Renal cortical epithelial cell (primary cell): ENCODE measurements around the gene ULK2. TPM values are rescaled to one million over a fixed set of nuclear protein-coding genes. Genes with fewer than 3 reads are reported as not detected.
"Not testable (repeated sequence)": the region's sequence is repeated elsewhere in the genome, so short reads cannot be mapped to it uniquely, and the experiment has no call there.

ENCODE experiments used
- DNase-seq: peaks from one replicate; pipeline ENCODE4 v3.0.0-alpha.2; 2011; ENCODE audit warnings: low read depth
- total RNA-seq: library from RNA; depleted of rRNA; stranded (reverse); fragments of >200 nt; gene quantifications from 2 replicates; pipeline ENCODE4 v1.2.3, GENCODE V29; 2014

The ULK2 gene
- total RNA-seq, 1 donor from 2014 or later = 18.0 TPM

GRCh38 chr17:19766421-19767270 is 101.1 kb downstream of the ULK2 start:
- no peak for DNase-seq

GRCh38 chr17:19766016-19766415 is 101.7 kb downstream of the ULK2 start:
- DNase-seq = no peak

- not testable (repeated sequence) for DNase-seq
Measured at GRCh38 chr17:19763991-19764390, 103.7 kb downstream of the ULK2 start.

GRCh38 chr17:19763416-19763815 is 104.3 kb downstream of the ULK2 start:
- DNase-seq = no peak

GRCh38 chr17:19762515-19762961 is 105.2 kb downstream of the ULK2 start:
- peak; percentile 21 for DNase-seq

- DNase-seq = no peak
Measured at GRCh38 chr17:19760746-19761145, 107.0 kb downstream of the ULK2 start.

- DNase-seq = no peak
Measured at GRCh38 chr17:19759568-19760549, 107.9 kb downstream of the ULK2 start.

GRCh38 chr17:19757536-19758180 is 110.1 kb downstream of the ULK2 start:
- no peak for DNase-seq

- no peak for DNase-seq
Measured at GRCh38 chr17:19756546-19756945, 111.2 kb downstream of the ULK2 start.

- DNase-seq = no peak
Measured at GRCh38 chr17:19755821-19756510, 111.8 kb downstream of the ULK2 start.

- DNase-seq = no peak
Measured at GRCh38 chr17:19755392-19755791, 112.3 kb downstream of the ULK2 start.

GRCh38 chr17:19753661-19754463 is 113.9 kb downstream of the ULK2 start:
- peak; percentile 30 for DNase-seq

GRCh38 chr17:19753051-19753509 is 114.7 kb downstream of the ULK2 start:
- DNase-seq = peak; percentile 90

GRCh38 chr17:19752216-19753050 is 115.3 kb downstream of the ULK2 start:
- no peak for DNase-seq

GRCh38 chr17:19750835-19751234 is 116.9 kb downstream of the ULK2 start:
- no peak for DNase-seq

- DNase-seq = no peak
Measured at GRCh38 chr17:19750020-19750572, 117.6 kb downstream of the ULK2 start.

- no peak for DNase-seq
Measured at GRCh38 chr17:19748807-19749193, 118.9 kb downstream of the ULK2 start.

- no peak for DNase-seq
Measured at GRCh38 chr17:19747829-19748806, 119.6 kb downstream of the ULK2 start, which contains the start of gene ALDH3A1. TSS of gene ALDH3A1 (minus strand) at chr17:19748298. CDS start at chr17:19745129, 3,169 bp downstream.
